Left renal pelvis (tissue), 4 donors: ENCODE measurements around the gene CDH15. TPM values are rescaled to one million over a fixed set of nuclear protein-coding genes. Genes with fewer than 3 reads are reported as not detected.

Experiments used
- DNase-seq, 4 donors: peaks; one replicate each; pipeline ENCODE4 v3.0.0-alpha.2; 2013; ENCODE audit warnings: low read depth in 4 of 4, low spot score in 3 of 4
- polyA plus RNA-seq, 4 donors: library from polyadenylated mRNA; unstranded; fragments of 120-200 nt; gene quantifications; one replicate each; pipeline ENCODE4 v1.2.1, GENCODE V29; 2013; ENCODE audit not compliant: insufficient read length in 4 of 4

CDH15 gene
- polyA plus RNA-seq, 4 donors, result 1.5 to 3.5 (median 2.2) TPM

DNA sequence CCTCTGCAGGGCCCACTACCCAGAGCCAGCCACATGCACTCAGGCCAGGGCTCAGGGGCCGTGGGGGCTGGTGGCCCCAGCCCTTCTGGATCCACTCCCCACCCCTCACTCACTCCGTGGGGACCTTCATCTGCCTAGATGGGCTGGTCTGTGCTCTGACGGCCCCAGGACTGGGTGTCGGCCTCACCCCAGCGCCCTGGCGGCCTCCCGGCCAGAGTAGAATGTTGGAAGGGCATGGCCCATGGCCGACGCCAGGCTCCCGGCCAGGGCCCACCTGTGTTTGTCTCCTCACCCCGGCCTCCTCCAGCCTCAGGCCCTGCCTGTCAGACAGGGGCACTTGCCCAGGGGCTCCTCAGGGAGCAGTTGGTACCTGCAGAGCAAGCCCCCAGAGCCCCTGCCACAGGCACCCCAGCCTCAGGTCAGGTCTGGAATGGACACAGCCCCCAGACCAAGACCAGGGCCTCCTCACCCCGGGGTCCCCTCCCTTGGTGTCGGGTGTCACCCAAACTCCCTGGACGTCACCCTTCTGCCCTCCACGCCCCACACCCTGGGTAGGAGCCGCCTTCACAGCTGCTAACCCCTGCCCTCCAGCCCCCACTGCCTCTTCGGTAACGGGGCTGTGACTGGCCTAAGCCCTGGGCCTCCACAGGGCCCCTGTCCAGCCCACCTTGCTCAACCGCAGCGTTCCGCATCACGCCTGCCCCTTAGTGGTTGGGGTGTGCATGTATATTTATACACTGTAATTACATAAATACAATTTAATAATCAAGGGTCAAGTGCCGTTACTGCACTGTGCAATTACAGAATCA is 3.0 kb upstream of the CDH15 start:
- DNase-seq, result no peak

DNA sequence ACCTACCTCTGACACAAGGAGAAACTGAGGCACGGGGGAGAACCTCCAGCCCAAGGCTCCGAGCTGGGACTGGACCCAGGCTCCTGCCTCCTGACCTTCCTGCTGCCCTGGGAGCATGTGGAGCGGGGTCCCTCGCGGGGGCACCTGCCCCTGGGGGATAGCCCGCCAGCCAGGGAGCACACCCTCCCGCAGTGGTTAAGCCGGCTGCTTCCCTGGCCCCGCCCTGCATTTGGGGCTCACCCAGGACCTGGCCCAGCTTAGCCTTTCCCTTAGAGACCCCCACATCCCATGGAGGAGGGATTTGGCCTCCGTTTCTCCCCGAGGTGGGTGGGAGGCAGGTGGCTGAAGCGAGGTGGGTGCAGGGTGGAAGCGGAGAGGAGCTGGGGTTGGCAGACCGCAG is 1.8 kb upstream of the CDH15 start:
- no peak for DNase-seq

DNA sequence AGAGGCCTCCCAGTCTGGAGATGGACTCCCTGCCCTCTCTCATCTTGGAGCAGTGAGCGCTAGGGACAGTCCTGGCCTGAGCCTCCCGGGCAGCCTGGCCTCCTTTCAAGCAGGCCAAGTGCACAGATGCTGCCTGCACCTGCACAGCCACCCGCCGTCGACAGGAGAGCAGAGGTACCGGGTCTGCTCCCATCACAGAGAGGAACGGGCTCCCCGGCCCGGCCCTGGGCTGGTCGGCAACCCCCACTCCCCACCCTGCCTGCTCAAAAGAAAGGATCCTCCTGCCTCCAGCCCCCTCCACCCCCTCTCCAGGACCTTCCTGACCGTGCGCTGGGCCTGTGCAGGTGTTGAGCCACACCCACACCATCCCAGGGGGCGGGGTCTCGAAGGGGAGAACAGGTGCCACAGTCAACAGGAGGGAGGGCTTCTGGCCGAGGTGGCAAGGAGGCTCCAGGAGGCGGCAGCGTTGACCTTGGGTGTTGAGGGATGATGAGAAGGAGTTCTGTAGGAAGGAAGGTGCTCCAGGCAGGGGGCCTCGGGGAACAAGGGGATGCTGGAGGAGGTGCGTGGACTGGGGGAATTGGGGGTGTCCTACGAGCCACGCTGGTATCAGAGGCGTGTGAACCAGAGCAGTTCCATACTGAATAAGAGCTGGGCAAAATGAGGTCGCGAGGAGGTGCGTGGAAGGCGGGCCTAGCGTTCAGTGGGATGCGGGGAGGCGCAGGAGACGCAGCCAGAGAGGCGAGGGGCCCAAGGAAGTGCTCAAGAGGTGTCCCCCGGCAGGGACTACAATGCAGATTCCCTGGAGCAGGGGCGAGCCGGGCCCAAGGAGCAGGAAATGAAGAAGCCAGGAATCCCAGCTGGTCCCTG is 967 bp upstream of the CDH15 start:
- DNase-seq, result no peak

DNA sequence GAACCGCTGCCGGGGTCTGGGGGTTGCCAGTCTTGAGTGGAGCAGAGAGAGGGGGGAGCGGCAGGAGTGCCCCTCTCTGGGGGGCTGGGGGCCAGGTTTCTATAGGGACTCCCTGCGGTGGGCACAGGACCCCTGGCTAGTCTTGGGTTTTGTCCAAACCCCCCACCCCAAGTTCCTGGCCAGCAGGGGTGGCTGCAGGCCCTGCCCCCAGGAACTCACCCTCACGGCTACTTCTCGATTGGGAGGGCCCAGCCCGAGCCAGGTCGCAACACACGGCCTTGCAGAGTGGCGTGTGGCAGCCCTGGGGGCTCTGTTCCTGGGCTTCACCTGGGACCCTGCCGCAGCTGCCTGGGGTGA is 601 bp downstream of the CDH15 start:
- DNase-seq, result no peak

DNA sequence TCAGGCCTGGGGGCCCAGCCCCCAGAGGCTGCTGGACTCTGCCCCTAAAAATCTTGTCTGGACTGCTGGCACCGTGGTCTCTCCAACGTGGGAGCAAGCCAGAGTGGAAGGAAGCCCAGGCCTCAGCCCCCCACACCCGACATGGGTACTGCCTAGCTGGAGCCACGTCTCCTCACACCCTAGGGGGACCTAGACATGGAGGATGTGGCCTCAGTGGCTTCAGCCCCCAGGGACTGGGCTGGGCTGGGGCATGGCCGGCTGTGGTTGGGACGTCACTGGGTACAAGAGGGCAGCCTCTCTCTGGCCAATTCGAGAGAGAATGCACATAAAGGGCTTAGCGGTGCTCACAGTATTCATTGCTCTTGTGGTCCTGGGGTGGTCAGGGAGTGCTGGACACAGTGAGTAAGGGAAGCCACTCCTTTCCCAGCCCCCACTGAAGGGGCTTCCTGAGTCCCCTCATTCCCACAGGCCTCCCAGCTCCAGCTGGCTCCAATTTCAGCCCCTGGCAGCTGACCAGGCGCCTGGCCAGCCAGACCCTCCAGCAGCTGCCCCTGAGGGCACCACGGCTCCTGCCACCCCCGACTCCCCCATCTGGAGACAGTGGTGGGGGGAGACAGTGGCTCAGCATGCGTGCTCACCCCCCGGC is 1.1 kb downstream of the CDH15 start:
- DNase-seq, result no peak

DNA sequence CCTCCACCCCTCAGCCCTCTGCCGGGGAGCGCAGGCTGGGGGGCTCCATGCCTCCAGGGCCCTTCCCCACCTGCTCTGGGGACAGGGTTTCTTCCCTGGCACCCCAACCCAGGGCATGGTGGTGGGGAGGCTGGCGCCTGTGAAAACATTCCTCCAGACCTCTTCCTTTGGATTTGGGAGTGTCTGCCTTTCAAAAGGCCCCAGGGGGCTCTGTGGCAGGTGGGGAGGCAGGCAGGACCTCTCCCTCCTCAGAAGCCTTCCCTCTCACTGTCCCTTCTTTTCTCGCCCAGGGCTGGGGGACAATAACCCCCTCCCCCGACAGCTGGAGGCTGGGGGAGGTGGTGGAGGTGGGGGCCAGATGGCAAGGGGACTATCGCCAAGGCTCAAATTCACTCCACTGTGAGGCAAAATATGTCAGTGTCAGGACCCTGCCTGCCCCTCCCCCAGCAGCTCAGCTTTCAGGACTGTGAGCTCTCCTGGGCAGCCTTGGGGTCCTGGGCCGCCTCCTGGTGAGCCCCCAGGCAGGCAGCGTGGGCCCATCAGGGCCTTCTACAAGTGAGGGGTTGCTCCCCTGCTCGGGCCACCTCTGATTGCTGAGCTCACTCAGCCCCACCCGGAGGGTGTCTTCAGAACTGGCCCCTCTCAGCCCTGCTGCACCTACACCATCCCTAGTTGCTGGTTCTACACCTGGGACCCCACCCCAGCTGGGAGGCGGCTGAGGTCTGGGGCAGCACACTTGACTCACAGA is 1.8 kb downstream of the CDH15 start:
- DNase-seq, result no peak

DNA sequence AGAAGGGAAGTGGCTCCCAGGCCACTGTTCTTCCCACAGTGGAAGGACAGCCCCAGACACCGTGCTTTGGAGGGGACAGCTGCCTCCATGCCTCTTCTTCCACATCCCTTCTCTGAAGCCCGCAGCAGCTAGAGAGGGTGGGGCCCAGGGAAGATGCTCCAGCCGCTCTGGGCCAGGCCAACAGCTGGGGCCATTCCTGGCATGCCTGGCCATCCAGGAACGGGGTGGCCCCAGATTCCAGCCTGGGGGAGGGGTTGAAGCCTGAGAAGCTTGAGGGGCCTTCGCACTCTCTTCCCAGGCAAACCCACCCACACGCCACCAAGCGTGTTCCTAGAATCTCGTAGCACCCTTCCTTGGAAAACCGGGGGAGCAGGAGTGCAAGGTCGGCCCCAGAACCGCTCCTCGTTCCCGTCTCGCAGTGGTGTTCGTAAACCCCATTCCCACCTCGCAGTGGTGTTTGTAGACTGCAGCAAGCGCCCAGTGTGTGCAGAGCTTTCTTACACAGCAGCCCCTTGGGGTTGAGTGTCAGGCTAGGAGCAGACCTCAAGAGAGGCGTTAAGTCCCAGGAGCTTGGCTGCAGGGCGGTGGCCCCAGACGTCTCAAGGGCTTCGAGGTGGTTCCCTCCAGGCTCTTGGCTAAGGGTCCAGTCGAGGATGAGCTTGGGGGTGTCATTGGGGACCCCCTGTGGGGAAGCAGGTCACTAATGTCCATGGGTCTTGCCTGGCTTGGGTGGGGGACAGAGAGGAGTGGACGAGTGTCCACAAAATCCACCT is 2.7 kb downstream of the CDH15 start:
- DNase-seq, result no peak

DNA sequence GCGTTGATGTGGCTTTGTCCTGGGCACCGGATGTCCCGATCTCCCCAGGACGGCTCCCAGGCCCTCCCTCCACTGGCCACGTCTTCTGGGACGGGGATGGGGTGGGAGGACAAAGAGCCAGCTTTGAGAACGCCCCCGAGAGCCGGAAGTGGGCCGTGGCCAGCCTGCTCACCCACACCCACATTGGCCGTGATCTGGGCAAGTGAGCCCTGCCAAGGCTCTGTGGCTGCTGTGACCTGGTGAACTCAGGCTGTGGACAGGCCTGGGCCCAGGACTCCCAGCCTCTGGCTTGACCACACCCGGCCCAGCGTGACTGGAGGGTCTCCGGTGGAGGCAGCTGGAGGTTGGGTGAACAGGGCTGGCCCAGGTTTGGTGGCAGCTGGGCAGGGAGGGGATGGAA is 3.3 kb downstream of the CDH15 start:
- no peak for DNase-seq

DNA sequence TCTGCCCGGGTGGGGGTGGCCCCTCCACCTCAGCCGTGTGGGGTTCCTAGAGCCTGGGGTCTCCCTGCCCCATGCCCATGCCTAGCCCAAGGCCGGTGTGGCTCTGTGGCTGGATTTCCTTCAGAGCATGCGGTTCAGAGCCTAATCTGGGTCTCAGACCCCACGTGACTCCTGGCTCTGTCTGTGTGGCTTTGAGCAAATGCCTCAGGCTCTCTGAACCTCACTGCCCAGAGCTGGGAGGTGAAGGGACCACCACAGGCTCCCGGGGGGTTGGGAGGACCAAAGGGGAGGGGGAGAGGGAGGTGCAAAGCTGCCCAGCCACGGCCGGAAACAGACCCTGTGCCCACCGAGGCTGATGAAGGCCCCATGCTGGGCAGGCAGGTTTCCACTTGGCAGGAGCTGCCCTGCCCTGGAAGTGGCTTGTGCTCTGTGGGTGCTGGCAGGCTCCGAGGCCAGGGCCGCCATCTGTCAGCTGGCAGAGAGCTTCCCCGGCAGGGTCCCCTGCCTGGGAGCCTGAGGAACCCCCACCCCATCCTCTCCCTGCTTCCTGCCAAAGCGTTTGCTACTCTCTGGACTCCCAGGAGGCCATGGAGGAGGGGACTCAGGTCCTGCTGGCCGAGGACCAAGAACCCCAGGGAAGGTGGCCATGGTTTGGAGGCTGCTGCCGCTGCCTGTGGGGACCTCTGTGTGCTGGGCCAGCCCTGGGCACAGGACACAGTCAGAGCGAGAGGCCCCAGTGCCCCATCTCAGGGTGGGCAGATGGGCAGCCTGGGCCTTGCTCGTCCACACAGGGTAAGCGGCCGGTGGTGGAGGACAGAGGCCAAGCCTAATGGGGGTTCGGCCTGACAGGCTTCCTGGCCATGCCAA is 4.0 kb downstream of the CDH15 start:
- no peak for DNase-seq

DNA sequence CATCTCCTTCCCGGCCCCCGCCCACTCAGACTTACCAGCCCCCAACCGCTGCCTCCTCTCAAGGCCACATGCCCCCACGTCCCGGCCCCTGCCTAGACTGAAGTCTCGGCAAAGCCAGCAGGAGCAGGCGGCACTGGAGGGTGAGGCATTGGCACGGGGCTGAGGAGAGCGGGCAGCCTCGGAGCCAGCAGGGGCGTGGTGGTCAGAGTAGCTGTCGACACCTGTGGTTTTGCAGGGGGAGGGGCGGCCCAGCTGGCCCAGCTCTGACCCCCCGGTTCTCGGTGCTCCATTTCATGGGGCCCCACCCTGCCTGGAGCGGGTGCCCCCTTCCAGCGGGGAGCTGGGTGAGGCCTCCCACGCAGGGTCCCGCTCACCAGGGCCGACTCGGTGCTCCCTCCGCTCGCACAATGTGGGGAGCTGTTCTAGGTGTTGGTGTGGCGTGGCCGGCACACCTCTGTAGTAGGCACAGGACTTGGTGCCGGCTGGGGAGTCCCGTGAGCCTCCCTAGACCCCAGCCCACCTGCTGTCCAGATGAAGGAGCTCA is 4.7 kb downstream of the CDH15 start:
- DNase-seq, result no peak

DNA sequence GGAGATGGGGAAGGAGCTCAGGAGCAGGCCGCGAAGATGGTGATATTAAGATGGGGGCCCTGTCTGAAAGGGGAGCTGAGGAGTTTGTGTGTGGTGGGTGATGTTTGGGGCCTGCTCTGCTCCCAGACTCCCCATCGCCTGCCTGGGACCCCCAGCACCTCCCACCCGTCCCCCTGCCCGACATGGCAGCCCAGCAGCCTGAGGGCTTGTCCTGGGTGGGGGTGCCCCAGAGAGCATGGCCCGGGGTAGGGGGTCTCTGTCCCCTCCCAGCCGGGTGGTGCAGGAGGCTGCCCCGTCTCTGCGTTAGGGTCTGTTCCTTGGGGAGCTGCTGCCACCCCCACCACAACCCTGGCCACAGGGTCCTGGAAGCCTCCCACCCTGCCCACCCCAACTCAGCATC is 5.2 kb downstream of the CDH15 start:
- DNase-seq, result no peak

DNA sequence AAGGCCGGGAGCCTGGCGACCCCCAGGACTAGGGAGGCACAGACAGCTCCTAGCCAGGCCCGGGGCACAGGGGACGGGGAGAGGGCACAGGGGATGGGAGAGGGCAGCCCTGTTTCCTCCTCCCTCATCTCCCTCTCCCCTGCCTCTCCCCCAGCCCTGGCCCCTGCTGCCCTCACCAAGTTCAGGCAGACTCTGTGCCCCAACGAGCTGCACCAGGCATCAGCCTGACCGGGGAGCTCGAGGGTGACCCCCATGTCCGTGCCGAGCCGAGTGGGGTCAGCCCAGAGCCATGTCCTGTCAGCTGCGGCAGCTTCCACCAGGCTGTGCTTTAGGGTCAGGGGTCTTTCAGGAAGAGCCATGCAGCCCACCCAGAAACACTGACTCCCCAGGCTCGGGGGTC is 6.0 kb downstream of the CDH15 start:
- no peak for DNase-seq

DNA sequence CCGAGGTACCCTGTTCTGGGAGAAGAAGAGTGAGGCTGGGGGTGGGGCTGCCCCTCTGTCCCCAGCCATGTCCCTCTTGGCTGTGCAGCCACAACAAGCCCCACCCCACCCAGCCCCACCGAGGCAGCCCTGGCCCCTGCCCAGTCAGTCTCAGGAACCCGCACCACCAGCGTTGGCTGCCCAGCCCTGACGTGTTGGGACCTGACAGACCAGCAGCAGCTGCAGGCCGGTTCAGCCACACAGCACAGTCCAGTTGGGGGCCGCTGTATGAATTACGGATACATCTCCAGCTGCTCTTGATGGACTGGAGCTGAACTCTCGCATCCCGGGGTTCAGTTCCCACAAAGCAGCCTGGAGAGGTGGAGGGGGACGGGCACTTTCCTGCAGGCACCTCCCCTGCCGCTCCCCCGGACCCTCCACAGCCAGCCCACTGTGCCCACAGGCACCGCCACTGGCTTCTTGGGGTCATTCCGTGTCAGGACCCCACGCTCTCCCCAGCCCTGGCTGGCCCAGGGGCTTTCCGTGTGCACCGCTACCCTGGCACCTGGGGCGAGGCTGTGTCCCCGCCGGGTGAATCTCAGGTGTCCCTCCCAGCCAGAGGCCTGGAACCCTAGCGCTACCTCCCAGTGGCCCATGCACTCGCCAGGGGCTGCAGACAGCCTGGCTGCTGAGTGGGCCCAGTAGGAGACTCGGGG is 7.1 kb downstream of the CDH15 start:
- DNase-seq, result no peak

DNA sequence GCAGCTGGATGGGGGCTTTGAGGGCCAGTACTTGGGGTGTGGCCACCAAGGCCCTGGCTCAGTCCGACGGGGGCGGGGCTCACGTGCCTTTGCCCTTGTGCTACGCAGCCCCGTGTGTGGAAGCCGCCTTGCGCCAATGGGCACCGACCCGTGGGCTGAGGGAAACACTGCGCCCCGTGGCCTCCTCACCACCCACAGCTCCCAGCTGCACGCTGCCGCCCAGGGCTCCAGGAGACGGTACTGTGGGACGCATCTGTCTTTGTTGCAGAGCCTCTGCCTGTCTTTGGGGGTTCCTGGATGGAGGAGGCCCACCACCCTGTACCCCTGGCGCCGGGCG is 7.6 kb downstream of the CDH15 start:
- DNase-seq, result no peak

DNA sequence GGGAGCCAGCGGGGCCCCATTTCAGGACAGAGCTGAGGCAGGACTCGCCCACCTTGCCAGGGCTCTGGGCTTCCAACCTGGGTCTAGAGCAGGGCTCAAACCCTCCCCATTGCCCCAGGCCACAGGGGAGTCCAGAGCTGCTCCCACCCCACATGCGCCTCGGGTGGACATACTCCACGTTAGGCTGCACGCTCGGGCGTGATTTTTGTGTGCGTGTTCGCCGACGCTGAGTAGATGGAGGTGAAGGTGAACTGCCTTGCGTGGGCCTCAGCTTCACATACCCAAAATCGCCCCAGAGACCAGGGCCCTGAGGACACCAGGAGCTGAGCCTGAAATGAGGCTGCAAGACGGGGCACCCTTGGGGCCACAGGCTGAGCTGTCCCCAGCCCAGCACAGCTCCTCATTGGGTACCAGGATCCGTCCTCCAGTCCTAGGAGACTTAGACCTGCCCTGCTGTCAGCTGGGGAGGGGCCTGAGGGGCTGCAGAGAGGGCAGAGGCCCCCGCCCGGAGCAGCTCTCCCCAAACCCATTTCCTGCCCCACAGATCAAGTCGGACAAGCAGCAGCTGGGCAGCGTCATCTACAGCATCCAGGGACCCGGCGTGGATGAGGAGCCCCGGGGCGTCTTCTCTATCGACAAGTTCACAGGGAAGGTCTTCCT is 8.2 kb downstream of the CDH15 start:
- no peak for DNase-seq

DNA sequence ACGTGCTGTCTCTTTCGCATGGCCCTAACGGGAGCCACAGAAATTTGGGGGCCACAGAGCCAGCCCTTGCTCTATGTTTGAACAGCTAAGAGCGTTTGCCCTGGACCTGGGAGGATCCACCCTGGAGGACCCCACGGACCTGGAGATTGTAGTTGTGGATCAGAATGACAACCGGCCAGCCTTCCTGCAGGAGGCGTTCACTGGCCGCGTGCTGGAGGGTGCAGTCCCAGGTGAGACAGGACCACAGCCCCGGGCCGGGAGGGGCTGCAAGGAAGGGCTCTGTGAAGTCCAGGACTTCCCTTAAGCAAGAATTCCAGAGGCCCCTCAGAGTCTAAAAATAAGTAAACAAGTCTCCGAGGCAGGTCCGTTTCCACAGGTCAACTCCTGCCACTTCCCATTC is 11.9 kb downstream of the CDH15 start:
- DNase-seq, result no peak

DNA sequence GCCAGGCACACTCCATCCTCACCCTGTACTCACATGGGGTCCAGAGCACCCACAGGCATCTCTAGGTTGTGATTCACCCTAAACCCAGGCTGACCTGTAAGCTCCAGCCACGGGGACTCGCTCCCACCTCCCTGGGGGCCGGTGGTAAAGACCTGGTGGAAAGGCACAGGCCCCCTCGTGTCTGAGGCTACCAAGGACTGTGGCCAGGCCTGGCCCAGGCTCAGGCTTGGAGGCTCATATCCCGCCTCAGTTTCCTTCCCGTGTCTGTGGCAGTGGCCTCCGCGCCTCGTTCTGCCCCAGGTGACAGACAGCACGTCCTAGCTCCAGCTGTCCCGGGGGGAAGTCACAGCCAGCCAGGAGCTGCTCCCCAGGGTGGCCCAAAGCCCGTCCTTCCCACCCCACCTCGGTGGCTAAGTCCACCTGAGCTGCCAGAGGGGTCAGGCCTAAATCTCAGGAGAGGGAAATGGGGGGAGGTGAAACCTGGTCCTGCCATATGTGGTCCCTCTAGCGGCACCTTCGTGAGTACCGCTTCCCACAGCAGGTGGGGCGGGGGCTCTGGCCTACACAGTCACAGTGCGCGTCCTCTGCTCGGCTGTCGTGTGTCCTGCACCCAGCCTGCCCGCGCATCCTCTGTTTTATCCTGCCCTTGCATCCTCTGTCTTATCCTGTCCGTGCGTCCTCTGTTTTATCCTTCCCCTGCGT is 12.6 kb downstream of the CDH15 start:
- no peak for DNase-seq

DNA sequence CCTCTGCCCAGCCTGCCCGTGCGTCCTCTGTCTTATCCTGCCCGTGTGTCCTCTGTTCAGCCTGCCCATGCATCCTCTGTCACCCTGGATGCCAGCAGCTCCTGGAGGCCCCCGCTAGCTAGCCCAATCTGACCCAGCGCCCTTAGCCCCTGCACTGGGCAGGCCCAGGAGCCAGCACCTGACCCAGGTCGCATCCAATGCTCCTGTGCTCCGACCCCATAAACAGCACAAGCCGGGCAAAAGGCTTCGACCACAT is 13.1 kb downstream of the CDH15 start:
- DNase-seq, result no peak
